Loucy (cell line): ENCODE results near the gene RNASE2.

ENCODE experiments used
- EZH2phosphoT487 ChIP-seq: fragments of 200-600 bp; IDR thresholded peaks from 2 replicates; pipeline ENCODE4 v1.6.1; 2018; ENCODE audit warnings: antibody characterized with exemption, mild to moderate bottlenecking, moderate library complexity, borderline replicate concordance
- TF ChIP-seq, protein P1 (sequence below): fragments of 200-600 bp; sonication (generic); conservative IDR thresholded peaks from 2 replicates; pipeline ENCODE4 v1.5.1; 2014; ENCODE audit warnings: mild to moderate bottlenecking, antibody characterized with exemption, low read length

DNA sequence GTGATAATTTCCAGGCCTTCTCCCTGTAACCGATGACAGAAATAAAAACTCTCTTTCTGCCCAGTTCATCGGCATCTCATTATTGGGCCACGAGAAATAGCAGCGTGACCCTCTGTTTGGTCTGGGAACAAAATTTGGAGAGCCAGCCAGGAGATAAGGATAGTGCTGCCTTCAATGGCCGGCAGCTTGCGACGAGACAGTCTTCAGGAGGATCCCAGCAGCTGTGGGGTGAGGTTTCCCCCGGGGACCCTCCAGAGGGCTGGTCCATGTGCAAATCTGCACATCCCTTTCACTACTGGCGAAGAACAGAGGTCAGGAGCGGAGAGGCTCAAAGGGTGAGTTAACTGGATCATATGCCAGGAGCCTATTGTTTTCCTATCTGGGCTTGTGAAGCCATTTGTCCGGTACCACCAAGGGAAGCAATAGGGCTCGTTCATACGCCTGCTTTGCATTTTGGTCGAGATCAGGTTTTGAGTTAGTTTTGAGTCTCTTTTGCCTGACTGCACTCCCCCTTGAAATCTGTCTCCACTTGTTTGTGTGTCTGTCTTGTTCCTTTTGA is 48.6 kb downstream of the RNASE2 start:
- TF ChIP-seq, protein P1, sequence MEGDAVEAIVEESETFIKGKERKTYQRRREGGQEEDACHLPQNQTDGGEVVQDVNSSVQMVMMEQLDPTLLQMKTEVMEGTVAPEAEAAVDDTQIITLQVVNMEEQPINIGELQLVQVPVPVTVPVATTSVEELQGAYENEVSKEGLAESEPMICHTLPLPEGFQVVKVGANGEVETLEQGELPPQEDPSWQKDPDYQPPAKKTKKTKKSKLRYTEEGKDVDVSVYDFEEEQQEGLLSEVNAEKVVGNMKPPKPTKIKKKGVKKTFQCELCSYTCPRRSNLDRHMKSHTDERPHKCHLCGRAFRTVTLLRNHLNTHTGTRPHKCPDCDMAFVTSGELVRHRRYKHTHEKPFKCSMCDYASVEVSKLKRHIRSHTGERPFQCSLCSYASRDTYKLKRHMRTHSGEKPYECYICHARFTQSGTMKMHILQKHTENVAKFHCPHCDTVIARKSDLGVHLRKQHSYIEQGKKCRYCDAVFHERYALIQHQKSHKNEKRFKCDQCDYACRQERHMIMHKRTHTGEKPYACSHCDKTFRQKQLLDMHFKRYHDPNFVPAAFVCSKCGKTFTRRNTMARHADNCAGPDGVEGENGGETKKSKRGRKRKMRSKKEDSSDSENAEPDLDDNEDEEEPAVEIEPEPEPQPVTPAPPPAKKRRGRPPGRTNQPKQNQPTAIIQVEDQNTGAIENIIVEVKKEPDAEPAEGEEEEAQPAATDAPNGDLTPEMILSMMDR: no peak
- no peak for TF ChIP-seq EZH2phosphoT487
